ENCODE measurements around the gene LPO. TPM values are rescaled to one million over a fixed set of nuclear protein-coding genes. Genes with fewer than 3 reads are reported as not detected.

LPO gene
- total RNA-seq, 1 experiment from 2014 or later: 0.20 TPM

DNA sequence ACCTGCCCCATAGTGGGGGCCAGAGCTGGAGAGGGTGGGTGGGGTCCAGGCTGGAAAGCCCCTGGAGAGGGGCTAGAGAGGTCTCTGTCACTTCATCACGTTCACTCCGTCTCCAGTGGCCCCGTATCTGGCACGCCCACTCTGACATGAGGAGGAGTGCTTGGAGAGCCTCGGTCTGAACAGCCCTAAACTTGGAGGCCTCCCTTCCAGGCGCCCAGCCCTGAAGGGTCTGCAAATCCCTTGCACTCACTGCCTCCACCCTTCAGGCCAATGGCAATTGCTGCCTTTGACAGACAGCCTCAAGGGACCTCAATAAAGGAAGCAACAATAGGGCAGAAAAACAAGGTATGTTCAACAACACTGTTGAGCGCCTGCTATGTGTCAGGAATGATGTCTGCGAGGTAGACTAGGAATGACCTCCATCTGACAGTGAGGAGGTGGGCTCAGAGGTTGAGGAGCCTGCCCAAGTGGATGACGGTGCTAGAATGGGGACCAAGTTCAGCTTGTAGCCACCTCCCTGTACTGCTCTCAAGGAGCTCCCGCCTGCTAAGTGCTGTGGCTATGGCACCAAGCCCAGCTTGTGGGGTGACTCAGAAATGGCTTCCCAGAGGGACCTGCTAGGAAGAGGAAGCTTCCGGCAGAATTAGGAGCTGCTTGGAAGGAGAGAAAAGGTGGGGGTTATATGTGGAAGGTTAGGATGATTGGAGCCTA, 48.8 kb upstream of the LPO start (continued):
- TF ChIP-seq, protein P1, sequence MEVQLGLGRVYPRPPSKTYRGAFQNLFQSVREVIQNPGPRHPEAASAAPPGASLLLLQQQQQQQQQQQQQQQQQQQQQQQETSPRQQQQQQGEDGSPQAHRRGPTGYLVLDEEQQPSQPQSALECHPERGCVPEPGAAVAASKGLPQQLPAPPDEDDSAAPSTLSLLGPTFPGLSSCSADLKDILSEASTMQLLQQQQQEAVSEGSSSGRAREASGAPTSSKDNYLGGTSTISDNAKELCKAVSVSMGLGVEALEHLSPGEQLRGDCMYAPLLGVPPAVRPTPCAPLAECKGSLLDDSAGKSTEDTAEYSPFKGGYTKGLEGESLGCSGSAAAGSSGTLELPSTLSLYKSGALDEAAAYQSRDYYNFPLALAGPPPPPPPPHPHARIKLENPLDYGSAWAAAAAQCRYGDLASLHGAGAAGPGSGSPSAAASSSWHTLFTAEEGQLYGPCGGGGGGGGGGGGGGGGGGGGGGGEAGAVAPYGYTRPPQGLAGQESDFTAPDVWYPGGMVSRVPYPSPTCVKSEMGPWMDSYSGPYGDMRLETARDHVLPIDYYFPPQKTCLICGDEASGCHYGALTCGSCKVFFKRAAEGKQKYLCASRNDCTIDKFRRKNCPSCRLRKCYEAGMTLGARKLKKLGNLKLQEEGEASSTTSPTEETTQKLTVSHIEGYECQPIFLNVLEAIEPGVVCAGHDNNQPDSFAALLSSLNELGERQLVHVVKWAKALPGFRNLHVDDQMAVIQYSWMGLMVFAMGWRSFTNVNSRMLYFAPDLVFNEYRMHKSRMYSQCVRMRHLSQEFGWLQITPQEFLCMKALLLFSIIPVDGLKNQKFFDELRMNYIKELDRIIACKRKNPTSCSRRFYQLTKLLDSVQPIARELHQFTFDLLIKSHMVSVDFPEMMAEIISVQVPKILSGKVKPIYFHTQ (CRISPR knock-in tag; IDR thresholded peaks at IDR 0.05): no peak
- TF ChIP-seq, protein P2, sequence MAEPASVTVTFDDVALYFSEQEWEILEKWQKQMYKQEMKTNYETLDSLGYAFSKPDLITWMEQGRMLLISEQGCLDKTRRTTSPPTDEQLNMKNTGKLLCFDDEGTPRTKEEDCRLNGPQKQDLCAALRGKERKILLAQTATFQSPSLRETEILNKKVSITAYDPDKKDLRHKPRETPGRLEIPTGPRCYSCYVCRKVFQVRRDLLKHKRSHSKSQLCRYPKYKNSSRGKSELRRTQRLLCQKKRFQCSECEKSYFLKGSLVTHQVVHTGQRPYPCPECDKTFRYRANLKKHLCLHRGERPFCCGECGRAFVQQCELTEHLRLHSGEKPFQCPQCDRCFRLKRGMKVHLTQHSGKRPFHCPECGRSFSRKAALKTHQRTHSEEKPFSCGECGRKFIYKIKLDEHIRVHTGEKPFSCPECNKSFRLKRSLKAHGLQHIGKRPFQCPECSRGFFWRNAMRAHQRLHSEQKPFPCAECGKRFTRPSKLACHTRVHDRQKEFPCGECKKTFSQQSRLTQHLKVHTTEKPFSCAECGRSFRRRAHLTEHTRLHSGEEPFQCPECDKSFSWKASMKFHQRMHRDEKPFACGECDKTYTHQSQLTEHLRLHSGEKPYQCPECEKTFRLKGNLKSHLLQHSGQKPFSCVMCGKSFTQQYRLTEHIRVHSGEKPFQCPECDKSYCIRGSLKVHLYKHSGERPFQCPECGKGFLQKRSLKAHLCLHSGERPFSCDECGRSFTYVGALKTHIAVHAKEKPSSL (CRISPR knock-in tag; conservative IDR thresholded peaks at IDR 0.05): no peak
- TF ChIP-seq, protein P3, sequence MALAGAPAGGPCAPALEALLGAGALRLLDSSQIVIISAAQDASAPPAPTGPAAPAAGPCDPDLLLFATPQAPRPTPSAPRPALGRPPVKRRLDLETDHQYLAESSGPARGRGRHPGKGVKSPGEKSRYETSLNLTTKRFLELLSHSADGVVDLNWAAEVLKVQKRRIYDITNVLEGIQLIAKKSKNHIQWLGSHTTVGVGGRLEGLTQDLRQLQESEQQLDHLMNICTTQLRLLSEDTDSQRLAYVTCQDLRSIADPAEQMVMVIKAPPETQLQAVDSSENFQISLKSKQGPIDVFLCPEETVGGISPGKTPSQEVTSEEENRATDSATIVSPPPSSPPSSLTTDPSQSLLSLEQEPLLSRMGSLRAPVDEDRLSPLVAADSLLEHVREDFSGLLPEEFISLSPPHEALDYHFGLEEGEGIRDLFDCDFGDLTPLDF (CRISPR knock-in tag; IDR thresholded peaks at IDR 0.05): no peak

DNA sequence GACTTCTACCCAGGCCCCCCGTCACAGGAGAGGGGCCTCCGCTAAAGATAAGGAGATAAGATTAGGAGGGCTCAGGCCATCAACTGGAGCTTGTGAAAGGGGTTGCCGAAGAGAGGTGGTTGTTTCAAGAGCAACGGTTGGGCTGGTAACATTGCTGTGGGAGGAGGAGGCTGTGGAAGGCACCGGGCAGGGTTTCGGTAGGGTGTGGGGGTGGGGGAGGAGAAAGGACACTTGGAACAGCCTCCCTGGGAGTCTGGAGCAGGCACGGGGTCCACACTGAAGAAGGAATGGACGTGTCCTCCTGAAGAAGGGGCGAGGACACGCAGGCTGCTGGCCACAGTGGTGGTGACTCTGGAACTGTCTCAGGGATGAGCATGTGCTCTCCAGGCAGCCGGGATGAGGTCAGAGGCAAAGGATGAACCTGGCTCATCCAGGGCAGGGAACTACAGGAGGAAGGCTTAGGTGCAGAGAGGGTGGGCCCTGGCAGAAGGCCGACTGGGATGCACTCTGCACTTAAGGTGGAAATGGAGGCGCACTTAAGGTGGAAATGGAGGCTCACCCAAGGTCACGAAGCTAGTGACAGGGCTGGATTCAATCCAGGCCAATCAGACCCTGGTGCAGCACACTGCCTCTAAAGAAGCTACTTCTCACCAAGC, 47.0 kb upstream of the LPO start:
- Mint-ChIP-seq H3K4me3 (no peak overlapping the region), H3K36me3 (no peaks in the 10 kb centered on the region), H3K4me1 (peaks cover 6% of the 10 kb centered on the region; the same call in 1 of the 2 replicates), H3K27me3 (ENCODE audit: low read depth) (peaks cover 10% of the 10 kb centered on the region; the same call in 1 of the 2 replicates), H3K9me3 (no peaks in the 10 kb centered on the region), H3K27ac (no peak overlapping the region)
- peak; percentile 21; the same call in 1 of the 2 replicates for ATAC-seq
- no peak for DNase-seq (ENCODE audit: low spot score)
- POLR2A ChIA-PET: no interaction called here
- TF ChIP-seq GRHL2 (CRISPR knock-in tag; IDR thresholded peaks at IDR 0.05; ENCODE audit: insufficient replicate concordance, severe bottlenecking): no peak
- TF ChIP-seq RORB (CRISPR knock-in tag; IDR thresholded peaks at IDR 0.05): no peak
- no peak for TF ChIP-seq EMX1 (CRISPR knock-in tag; IDR thresholded peaks at IDR 0.05)
- TF ChIP-seq FOXJ3 (CRISPR knock-in tag; IDR thresholded peaks at IDR 0.05; ENCODE audit: borderline replicate concordance): no peak
- no peak for TF ChIP-seq ETV6 (CRISPR knock-in tag; IDR thresholded peaks at IDR 0.05)
- no peak for TF ChIP-seq ZNF416 (CRISPR knock-in tag; IDR thresholded peaks at IDR 0.05)
- TF ChIP-seq, protein P4, sequence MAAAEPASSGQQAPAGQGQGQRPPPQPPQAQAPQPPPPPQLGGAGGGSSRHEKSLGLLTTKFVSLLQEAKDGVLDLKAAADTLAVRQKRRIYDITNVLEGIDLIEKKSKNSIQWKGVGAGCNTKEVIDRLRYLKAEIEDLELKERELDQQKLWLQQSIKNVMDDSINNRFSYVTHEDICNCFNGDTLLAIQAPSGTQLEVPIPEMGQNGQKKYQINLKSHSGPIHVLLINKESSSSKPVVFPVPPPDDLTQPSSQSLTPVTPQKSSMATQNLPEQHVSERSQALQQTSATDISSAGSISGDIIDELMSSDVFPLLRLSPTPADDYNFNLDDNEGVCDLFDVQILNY (CRISPR knock-in tag; IDR thresholded peaks at IDR 0.05): no peak
- TF ChIP-seq JAZF1 (CRISPR knock-in tag; IDR thresholded peaks at IDR 0.05): no peak
- no peak for TF ChIP-seq SOX15 (CRISPR knock-in tag; IDR thresholded peaks at IDR 0.05)
- TF ChIP-seq, protein P1 (CRISPR knock-in tag; IDR thresholded peaks at IDR 0.05): no peak
- TF ChIP-seq OVOL2 (CRISPR knock-in tag; IDR thresholded peaks at IDR 0.05; ENCODE audit: borderline replicate concordance): no peak
- no peak for TF ChIP-seq FOXK1 (CRISPR knock-in tag; IDR thresholded peaks at IDR 0.05)
- TF ChIP-seq ESRRA (CRISPR knock-in tag; IDR thresholded peaks at IDR 0.05; ENCODE audit: borderline replicate concordance): no peak
- CTCF ChIA-PET: interaction anchor here (1.3 to 2.6 kb wide), 2 partner anchors 9 to 11 kb away, joined by 3 to 10 read pairs; no protein-coding TSS in a partner anchor
